GM19023 (cell line): ENCODE data around the gene RXFP4.

Experiments
- ATAC-seq: cut with Tn5 transposase; IDR thresholded peaks from one replicate; pipeline ENCODE4 v1.9.1; 2021; ENCODE audit warnings: mild to moderate bottlenecking, moderate library complexity; ENCODE audit not compliant: unreplicated experiment

RXFP4 gene

DNA sequence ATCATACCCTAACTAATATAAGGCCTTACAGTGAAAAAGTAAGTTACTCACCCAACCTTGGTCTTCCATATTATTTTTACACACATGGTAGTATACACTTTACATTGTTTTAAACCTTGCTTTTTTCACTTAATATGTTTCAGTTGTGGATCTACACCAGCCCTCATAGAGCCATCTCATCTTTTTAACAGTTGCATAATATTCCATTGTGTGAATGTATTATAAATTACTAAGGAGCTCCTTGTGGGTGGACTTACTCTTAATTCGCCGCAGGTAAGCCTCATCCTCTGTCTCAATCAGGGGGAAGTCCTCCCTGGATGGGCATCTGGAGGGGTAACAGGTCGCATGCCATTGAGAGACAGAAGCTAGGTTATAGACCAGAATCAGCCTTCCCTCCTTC, 13.2 kb downstream of the RXFP4 start:
- no peak for ATAC-seq

DNA sequence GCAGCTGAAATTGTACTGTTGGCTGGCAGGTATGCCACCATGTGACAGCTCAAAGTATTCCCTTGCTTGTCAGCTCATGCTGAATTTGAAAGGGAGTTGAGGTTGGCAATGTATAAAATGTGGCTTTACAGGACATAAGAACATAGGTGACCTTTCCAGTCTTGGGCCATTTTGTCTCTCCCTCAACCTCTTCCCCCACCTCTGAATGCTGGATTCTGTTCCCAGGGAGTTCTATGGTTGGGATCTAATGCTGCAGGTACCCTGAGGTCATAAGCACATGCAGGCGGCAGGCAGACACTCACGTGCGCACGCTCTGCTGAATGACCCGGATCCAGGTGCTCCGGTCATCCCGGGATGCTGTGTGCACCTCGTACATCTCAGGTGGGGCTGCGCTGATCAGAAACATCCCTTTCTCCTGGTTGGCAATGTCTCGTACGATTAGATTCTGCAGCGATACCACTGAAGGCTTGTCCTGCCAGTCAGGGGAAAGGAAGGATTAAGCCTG, 16.0 kb downstream of the RXFP4 start:
- ATAC-seq: no peak

DNA sequence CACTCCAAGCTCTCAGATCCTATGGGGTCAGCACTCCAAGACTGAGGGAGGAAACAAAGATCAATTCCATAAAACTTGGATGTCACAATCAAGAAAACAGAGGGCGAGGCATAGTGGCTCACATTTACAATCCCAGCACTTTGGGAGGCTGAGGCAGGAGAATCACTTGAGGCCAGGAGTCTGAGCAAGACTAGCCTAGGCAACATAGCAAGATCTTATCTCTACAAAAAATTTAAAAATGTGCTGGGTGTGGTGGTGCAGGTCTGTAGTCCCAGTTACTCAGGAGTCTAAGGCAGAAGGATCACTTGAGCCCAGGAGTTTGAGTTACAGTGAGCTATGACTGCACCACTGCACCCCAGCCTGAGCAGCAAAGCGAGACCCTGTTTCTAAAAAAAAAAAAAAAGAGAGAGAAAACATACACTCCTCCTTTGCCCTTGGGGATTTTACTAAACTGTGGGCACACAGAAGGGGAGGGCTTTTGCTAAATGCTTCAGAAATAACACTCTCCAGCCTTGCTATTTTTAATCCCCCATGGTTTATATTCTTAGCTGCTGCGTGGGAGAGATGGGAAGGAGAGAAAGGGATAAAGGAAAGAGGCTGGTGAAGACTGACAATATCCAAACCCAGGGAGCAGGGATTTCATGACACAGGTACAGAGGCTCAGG, 18.8 kb downstream of the RXFP4 start:
- ATAC-seq: no peak

DNA sequence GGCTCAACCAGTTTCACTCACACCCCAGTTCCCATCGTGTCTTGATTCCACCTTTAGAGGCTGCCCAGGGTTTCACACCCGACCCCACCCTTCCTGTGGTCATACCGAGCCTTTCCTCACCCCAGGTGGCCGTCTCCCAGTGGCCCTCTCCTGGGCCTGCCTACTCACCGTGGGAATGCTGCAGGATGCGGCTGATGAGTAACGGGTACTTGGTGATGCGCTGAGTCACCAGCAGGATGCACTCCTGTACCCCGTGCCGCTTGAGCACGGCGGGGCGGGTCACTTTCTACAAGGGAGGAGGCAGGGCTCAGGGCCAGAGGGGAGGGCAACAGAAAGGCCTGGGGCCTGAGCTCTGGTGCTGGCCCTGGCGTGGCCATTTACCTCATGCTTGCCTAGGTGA, 20.5 kb downstream of the RXFP4 start:
- no peak for ATAC-seq

DNA sequence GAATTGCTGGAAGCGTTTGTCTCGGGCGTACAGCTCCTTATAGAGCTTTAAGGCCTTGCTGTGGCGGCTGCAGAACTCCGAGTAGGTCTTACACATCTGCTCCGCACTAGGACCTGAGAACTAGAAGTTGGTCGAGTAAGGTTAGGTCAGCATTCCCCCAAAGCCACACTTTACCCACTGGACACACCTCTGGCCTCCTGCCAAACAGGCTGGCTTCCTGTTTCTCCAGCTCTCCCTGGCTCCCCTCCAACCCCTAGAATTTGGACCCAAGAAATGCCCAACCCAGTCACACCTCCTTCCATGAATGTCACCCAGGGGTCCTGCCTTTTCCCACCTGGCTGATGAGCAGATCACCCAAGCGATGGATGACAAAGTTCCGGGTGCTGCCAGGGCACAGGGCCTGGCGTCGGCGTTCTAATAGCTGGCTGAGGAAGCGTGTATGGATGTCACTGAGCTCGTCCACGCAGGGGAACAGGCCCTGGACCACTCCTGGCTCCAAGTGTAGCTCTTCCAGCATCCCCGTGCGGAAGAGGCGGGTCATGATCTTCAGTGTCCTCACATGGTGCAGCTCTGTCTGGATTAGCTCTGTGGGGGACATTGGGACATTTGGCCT, 21.3 kb downstream of the RXFP4 start:
- no peak for ATAC-seq

DNA sequence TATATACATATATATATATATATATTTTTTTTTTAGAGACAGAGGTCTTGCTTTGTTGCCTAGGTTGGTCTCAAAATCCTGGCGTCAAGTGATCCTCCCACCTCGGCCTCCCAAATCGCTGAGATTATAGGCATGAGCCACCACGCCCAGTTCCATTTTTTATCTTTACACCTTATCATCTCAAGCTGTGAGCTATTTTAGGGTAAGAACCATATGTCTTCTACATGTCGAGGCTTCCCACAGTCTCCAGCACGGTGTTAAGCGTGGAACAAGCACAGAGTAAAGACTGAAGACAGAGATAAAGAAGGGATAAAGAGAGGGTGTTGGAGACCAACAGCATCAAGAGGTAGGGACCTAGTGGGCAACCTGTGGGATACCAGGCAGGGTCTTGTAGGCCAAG, 22.8 kb downstream of the RXFP4 start:
- ATAC-seq: no peak

DNA sequence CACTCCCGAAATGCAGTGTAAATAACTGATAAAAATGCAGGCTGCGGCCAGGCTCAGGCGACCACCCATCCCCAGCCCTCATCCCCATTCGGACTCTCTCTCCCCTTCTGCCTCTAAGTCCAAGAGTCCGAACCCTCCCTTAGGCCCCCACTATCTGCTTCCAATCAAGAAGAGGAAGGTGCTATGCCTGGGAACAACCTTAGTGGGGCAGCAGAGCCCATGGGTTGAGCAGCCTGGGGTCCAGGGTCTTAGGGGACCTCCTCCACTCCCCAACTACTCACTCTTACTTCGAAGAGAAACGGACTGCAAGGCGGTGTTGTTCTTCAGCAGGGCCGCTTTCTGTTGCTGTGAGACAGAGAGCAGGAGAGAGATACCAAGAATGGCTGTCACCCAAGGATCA, 24.7 kb downstream of the RXFP4 start:
- no peak for ATAC-seq

DNA sequence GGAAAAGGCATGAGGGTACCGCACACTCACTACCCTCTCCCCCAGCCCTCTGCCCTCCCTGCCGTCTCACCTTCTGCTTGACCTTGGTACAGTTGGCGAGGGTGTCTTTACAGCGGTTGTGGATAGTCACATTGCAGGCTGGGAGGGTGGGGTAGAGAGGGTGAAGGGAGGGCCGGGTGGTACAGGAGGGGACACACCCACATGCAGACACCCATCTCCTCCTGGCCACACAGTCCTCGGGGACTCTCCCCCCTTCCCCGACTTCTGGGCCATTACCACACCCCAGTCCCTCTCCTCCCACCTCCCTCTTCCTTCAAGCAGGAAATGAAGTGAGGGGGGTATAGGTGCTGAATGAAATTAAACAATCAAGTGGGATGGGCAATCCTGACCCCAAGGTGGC, 25.3 kb downstream of the RXFP4 start:
- no peak for ATAC-seq

DNA sequence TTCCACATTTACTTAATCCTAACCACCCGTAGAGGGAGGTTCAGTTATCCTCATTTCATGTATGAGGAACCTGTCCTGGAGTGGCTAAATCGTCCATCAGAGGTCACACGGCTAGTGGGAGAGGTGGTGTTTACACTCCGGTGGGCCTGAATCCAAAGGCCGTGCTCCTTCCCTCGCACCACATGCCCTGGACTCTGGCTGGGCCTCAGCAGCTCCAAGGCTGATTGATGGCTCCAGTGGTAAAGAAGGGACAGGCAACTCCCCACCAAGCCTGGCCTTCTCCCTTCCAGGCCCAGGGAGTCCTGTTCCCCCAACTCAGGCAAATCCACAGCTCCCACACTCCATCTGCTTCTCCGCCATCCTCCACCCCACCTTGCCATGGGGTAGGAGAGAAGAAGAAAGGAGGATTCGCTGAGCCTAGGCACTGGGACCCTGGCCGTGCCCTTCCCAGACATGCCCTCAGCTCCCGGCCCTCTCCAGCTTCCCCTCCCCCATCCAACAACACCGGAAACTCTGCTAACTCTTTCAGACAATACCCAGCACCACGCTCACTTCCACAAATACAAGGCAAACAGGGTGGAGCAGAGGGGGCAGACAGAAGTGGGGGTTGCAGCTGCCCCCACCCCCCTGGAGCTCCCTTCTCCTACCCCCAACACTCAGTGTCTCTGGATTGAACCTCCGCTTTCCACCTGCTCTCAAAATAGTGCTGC, 26.1 kb downstream of the RXFP4 start:
- ATAC-seq: no peak

DNA sequence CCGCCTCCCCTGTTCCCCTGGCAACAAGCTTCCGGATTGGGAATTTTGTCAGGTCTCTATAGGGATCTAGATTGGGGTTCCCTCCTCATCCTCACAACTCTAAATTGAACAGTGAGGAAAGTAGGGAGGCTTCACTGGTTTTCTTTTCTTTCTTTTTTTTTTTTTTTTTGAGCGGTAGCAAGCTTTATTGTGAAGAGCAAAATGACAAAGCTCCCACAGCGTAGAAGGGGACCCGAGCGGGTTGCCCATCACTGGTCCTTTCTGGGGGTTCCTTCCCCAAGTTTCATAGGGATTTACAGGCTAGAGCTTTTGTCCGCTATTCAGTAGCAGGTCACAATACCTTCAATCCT, 26.6 kb downstream of the RXFP4 start:
- no peak for ATAC-seq

DNA sequence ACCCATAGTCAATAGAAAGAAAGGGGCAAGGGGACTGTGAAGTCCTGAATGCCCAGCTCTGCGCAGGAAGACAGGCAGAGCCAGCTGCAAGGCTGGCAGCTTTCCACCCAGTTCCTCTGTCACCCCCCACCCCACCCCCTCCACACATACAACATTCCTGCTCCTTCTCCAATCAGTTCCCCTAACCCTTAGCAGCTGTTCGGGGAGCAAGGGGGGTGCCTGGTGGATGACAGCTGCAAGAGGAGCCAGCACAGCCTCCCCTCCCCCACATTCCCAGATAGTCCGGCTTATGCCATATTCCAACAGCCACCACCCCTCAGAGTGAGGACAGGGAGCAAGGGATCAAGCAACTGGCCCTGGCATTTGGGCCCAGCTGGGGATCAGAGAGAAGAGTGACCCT, 27.2 kb downstream of the RXFP4 start:
- ATAC-seq: no peak

DNA sequence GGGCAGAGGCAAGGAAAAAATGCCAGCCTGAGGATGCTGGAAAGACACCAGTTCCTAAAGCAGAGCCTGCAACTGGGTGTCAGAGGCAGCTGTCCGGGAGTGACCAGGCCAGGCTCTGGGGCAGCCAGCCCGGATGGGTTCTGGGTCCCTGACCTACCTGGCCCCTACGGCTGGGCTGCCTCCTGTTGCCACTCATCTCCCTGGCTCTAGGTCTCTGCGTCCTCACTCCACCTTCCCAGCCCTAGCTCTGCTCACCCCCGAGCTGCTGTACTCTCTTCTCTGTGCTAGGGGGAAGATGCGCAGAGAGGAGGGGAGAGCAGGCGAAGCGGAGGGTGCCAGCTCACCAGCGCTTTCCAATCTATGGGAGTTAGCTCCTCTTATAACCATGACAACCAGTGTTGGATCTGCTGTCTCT, 27.9 kb downstream of the RXFP4 start:
- ATAC-seq: no peak

DNA sequence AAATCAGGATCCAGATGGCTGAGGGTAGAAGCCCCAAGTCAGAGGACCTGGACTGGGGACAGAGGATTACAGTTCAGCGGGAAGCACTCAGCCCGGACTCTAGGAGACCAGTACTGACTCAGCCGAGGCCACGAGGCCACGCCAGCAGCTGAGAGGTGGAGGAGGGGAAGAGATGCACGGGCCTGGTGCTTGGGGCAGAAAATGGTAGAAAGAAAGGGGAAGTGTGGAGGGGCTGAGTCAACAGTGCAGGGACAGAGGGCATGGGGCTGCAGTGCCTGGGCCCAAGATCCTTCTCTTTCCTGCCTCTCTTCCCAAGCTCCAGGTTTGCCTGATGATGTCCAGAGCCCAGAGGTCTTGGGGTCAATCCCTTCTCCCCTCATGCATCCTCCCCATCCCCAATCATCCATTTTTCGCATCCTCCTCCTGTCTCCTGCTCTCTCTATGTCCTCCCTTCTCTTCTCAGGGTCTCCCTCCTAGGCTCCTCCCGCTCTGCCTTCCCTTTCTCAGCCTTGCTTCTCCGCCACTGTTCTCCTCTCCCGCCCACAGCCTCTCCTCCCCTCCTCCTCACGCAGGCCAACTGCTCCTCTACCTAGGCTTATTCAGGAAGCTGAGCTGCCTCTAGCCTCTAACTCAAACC, 29.2 kb downstream of the RXFP4 start:
- no peak for ATAC-seq

DNA sequence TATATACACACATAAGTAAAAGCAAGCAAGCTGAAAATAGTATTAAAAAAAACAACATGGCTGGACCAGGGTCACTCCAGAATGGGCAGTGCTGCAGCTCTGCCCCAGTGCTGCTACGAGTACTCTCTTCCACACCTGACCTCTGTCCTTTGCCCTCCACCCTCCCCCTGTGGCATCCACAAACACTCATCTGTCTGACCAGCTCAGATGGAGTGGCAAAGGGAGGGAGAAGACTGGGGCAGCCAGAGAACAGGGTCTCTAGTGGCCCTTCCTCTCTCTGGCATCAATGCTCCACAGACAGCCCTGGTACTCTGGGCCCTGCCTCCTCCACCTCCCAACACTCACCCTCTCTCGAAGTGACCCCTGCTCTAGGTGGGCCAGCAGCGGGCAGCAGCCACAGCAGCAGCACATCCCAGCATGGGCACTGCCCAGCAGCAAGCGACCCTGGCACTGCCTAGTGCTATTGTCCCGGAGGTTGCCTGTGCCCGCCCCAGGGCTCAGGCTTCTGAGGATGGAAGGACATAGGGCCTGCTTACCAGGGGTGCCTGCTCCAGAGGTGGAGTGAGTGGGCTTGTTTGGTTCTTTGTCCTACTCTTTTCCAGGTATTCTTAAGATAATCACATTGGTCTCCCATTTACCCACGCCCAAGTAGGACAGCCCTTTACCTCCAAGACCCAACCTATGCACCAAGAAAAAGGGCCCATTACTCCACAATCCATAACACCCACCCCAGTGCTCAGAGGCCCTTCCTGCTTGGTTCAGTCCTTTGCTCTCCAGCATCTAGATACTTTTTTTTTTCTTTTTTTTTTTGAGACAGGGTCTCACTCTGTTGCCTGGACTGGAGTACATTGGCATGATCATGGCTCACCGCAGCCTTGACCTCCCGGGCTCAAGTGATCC, 30.7 kb downstream of the RXFP4 start:
- ATAC-seq: no peak

DNA sequence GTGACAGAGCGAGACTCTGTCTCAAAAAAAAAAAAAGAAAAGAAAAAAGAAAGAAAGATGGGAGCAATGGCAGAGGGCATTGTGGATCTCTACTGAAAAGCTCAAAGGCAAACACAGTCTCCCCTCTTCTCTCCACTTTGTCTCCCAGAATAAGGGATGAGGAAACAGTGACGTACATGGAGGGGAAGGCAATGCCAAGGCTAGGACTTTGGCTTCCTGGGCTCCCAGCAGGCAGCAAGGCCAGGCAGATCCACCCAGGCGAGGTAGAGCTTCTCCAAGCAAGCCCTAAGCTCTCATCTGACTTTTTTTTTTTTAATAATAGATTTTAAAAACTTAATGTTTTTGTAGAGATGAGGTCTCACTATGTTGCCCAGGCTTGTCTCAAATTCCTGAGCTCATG, 32.3 kb downstream of the RXFP4 start:
- ATAC-seq: no peak

DNA sequence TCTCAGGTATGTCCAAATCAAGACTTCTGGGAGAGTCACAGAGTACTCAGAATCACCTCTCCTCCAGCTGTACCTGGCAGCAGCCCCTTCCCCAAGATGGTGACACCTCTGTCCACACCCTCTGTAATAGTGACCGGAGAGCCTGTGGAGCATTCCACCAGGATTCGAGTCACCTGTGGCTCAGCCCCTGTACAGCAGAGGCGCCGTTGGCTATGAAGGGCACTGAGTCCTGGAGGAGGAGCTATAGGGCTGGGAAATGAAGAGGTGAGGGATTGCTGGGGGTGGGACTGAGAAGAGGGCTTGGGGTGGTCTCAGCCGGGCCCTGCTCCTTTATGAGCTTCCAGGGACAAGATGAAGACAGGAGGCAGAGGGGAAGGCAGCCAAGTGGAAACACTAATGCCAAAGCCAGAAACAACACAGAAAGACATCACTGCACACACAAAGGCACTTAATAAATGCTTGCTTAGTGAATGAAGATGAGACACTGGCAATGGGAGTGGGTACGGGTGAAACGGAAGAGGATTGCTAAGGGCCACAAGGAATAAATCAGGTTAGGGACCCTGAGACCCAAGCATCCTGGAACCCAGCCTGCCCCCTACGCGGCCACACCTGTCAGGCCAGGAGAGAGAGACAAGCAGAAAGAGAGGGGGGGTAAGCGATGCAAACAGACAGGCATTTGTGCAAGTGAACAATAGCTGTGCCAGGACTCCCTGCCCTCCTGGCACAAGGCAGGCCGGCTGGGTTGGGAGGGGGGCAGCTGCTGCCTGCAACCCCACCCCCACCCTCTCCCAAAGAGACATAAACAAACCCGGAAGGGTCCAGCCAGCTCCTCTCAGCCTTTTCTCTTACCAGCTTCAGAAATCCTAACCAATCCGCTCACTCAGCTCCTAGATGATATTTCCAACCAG, 33.0 kb downstream of the RXFP4 start:
- no peak for ATAC-seq

DNA sequence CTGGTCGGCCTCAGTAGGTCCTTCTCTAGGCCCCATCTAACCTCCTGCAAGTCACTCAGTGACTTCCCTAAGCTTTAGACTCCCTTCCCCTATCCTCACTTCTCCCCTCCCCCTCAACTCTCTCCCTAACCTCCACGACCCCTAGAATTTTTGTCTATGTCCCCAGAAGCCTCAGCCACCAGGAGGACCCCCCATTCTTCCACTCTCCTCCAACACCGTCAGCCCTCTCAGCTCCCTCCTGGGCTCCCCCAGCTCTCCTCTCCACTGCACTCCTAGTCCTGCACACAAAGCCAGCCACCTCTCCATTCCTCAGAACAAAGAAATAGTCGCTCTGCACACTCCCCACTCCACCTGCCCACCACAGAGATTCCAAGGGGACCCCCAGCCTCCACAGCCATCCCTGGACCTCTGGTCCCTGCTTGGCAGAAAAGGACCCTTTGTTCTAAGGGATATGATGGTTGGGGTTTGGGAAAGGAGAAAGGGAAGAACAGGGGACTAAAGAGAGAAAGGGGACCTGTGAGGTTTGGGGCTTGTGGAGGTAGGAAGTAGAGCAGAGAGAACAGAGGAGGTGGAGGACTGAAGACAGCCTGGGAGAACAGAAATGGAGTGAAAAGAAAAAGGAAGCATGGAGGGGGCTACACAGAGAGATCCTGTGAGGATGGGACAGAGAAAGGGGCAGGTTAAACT, 34.1 kb downstream of the RXFP4 start:
- ATAC-seq: no peak

DNA sequence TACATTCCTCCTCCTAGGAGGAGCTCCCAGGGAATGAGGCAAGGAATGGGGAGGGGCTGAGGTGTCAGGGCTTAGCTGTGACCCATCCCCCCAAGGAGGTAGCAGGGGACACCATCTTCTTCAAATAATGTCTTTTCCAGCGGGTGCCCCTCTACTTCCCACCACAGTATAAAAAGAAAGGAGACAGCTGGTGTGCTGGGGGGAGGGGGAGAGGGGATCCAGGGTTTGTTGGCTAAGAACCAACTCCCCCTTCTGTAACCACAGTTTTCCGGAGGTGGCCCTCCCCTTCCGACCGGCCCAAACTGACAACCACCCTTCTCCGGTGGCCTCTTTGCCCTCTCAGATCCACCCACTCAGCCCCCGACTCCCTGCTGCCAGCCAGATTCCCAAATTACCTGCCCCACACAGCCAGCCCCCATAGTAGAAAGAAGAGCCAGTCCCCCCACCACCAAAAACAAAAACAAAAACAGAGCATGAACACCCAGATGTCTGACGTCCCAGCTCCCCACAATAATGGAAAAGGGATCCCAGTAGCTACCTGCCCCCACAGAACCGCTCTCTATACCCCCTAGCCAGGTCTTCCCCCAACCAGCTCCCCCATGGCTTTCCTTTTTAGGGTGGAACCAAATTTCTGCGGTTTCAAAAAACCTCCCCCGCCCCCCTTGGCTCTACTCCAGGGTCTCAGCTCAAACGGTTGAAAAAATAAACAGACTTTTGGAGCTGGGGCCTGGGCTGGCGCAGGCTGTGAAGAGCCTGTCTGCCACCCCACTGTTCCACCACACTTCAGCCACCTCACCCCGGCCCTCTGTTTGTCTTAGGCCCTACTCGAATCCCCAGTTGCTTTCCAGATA, 34.8 kb downstream of the RXFP4 start:
- no peak for ATAC-seq
